Activated naive CD4-positive, alpha-beta T cell (primary cell): ENCODE results near the gene ALDH3B1.

Source experiments
- DNase-seq, 4 experiments: peaks; one replicate each; lab custom pipeline; 2025; lab: John Stamatoyannopoulos, UW

Gene ALDH3B1

DNA sequence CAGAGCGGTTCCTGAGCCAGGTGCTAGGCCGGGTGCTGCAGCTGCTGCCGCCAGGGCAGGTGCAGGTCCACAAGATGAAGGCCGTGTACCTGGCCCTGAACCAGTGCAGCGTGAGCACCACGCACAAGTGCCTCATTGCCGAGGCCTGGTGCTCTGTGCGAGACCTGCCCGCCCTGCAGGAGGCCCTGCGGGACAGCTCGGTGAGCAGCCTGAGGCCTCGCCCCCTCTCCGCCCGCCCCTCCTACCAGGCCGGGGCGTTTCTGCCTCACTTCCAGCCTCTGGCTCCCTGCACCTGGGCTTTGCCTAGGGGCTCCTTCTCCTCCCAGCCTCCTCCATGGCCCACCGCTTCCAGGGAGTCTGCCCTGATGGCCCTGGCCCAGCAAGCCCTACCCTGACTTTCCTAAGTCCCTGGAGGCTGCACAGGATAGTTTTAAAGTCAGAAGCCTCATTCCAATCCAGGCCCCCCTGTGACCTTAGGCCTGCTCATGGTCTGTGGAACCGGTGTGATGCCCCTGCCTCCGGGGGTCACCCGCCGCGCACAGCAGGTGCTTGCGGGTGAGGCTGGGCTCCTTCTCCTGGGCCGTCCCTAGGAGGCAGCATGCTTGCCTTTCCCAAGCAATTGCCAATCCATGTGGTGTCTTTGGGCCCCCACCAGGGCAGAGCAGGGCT is 34.2 kb downstream of the ALDH3B1 start:
- DNase-seq: no peak

DNA sequence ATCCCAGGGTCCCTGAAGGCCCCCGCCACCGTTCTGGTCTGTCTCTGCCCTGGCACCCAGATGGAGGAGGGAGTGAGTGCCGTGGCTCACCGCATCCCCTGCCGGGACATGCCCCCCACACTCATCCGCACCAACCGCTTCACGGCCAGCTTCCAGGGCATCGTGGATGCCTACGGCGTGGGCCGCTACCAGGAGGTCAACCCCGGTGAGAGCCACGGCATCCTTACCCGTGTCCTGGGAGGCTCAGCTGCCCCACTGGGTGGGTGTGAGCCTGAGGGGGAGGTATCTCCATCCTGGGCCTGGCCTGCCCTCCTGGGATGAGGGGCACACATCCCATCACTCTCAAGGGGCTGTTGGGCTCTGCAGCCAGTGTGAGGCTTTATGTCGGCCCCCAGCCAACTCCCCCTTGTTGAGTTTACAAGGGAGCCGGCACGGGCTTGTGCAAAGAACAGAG is 34.8 kb downstream of the ALDH3B1 start:
- no peak for DNase-seq

DNA sequence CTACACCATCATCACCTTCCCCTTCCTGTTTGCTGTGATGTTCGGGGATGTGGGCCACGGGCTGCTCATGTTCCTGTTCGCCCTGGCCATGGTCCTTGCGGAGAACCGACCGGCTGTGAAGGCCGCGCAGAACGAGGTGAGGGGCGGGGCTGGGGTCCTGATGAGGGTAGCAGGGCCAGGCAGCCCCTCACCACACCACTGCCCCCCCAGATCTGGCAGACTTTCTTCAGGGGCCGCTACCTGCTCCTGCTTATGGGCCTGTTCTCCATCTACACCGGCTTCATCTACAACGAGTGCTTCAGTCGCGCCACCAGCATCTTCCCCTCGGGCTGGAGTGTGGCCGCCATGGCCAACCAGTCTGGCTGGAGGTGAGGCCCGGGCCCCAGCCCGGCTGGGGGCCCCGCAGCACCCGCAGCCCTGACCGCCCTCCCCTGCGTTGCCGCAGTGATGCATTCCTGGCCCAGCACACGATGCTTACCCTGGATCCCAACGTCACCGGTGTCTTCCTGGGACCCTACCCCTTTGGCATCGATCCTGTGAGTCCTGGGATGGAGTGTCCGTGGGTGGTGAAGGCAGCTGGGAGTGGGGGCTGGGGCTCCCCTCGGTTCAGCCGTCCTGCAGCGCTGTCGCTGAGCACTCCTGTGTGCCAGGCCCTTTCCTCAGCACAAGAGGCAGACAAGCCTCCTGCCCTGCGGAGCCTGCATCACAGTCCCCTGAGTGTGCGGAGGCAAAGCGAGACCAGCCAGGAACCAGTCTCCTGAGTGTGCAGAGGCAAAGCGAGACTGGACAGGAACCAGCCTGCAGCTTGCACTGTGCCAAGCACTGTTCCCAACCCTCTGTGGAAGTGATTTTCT is 37.5 kb downstream of the ALDH3B1 start:
- no peak for DNase-seq

DNA sequence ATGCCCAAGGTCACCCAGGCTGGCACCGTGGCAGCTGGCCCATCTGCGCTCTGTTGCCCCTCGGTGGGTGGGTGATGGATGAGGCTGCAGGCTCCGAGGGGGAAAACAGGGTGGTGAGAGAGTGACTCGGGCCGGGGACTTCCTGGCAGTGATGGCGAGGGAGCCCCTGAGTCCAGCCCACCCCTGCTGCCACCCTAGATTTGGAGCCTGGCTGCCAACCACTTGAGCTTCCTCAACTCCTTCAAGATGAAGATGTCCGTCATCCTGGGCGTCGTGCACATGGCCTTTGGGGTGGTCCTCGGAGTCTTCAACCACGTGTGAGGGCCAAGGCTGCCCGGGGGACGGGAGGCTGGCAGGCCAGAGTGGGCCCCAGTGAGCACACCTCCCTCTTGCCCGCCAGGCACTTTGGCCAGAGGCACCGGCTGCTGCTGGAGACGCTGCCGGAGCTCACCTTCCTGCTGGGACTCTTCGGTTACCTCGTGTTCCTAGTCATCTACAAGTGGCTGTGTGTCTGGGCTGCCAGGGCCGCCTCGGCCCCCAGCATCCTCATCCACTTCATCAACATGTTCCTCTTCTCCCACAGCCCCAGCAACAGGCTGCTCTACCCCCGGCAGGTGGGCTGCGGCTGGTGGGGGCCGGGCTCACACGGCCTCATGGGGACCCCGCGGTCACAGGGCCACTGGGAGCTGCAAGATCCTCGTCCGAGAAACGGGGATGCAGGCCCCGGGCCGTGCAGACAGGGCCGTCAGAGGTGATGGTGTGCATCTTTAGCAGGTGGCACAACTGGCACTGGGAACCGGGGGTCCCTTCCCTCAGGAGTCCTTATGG is 38.8 kb downstream of the ALDH3B1 start:
- no peak for DNase-seq

DNA sequence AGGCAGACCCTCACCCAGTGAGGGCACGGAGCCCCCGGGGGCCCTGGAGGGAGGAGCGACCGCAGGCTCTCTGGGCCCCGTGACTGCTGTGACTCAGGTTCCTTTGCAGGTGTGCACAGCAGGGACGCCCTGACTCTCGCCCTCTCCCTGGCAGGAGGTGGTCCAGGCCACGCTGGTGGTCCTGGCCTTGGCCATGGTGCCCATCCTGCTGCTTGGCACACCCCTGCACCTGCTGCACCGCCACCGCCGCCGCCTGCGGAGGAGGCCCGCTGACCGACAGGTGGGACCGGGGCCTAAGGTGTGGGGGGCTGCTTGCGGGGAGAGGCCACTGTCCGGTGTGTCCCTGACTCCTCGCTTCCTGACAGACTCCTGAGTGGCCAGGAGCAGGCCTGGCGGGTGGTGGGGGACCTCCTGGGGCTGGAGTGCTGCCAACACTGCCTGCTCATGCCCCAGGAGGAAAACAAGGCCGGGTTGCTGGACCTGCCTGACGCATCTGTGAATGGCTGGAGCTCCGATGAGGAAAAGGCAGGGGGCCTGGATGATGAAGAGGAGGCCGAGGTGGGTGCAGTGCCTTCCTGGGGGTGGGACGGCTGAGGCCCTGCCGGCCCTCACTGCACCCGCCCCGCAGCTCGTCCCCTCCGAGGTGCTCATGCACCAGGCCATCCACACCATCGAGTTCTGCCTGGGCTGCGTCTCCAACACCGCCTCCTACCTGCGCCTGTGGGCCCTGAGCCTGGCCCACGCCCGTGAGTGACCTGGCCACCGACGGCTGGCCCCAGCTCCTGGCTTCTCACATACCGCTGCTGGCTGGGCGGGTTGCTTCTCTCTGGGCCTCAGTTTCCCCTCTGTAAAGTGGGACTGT is 39.6 kb downstream of the ALDH3B1 start:
- no peak for DNase-seq

DNA sequence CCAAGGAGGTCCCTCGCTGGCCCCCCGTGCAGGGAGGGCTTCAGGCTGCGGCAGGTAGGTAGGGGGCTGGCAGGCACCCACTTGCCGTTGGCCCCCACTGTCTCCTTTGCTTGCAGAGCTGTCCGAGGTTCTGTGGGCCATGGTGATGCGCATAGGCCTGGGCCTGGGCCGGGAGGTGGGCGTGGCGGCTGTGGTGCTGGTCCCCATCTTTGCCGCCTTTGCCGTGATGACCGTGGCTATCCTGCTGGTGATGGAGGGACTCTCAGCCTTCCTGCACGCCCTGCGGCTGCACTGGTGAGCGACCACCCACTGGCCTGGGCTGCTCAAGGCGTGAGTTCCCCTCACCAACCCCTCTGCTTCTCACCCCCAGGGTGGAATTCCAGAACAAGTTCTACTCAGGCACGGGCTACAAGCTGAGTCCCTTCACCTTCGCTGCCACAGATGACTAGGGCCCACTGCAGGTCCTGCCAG is 40.3 kb downstream of the ALDH3B1 start:
- DNase-seq: no peak

DNA sequence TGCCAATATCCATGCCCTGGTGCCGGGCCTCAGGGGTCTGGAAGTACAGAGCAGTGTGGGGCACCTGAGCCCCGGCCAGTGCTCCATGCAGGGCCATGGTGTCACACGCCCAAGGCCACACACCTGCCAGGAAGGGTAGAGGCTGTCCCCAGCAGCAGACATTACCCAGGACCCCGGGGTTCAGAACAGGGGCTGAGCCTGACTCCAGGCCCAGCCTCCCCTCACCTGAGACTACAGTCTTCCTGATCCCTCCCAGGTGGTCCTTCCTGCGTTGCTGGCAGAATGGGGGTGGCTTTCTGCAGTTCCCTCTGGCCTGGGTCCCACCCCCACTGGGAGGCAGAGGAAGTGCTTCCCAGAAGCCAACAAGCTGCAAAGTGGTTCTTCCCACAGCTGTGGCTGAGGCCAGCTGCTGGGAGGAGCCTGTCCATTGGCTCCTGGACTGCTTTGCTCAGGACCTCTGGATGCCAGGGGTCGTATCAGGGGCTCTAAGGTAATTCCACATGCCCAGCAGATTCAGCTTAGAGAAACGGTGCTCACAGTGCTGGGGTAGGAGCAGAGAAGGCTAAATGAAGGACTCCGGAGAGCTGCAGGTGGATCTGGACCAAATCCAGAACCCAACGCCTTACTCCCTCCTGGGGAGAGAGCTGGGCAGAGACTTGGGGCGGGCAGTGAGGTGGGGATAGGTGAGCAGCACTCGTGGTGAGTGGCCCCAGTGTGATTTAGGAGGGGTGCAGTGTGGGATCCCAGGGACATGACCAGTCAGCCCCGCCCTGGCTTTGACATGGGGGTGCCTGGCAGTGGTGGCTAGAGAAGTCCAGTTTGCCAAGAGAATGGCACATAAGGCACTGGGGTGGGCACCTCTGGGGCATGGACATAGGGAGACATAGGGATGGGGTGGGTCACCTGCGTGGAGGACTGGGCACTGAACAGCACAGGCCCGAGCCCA is 41.3 kb downstream of the ALDH3B1 start:
- no peak for DNase-seq

DNA sequence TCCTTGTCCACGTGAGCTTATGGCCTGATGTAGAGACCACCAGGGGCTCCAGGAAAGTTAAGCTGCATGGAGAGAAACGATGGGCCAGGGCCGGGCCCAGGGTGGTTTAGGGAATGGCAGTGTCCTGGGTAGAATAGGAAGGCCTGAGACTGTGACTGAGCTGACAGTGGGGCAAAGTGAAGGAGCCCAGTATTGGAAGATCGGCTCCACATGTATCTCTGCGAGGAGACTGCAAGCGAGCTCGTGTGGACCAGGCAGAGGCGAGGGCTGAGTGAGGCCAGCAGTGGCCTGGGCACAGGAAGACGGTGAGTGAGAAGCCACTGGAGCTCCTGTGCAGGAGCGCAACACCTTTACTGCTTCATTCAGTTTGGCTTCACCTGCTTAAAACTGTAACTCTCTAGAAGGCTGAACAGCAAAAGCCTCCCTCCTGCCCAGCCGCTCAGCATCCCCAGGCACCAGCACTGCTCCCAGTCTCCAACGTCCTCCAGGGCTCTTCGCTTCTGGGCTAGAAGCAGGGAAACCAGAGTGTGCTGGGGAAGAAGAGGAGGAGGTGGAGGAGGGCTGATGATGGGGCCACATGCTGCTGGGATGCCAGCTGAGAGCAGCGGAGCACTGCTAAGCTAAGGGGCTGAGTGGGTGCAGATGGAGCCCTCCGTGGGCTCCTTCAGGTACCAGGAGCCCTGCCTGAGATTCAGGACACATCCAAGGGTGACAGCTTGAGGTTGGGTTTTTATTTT is 42.2 kb downstream of the ALDH3B1 start:
- no peak for DNase-seq

DNA sequence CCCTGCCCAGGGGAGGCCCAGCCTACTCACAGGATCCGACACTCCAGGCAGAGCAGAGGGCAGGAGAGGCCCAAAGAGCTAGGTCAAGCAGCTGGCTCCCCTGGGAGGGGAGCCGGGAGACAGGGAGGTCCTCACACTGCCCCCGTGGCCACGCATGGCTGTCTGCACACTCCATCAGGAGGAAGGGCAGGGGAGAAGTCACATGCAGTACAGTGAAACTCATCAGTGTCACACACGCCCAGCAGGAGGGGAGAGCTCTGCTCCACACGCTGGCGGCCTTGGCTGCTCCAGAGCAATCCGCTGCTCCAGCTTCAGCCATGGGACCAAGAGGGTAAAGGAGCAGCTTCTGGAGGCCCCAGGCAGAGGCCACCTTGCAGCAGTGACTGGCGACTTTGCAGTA is 43.0 kb downstream of the ALDH3B1 start:
- no peak for DNase-seq

DNA sequence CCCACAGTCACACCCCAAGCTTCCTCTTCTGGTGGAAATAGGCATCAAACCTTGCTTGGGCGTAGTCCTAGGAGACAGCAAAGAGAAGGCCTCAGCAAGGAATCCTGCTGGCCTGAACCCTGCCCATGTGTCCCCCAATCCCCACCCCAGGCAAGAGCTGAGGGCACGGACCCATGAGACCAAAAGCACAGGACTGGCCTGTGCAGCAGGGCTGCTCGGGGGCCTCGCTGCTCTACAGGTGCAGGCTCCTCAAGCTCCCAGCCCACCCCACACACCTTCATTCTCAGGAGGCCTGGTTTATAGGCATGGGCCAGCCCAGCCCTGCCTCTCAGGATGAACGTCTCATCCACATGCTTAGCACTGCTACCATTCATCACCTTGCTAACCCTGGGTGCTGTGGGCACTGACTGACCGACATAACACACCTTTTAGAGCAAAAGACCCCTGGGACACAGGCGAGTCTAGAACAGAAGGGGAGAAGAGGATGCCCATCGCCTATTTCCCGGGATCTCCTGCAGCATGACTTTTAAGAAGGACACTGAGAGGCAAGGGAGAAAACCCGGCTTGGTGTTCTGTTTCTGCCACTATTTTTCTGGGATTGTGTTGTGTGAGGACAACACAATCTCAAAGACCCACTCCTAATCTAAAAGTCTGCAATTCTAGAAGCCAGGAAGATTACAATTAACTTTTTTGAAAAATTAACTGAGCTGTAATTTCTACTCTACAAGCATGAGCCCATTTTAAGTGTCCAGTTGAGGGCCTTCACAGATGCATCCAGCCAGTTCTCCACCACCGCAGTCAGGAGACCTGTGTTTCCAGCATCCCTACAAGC is 44.1 kb downstream of the ALDH3B1 start:
- no peak for DNase-seq

DNA sequence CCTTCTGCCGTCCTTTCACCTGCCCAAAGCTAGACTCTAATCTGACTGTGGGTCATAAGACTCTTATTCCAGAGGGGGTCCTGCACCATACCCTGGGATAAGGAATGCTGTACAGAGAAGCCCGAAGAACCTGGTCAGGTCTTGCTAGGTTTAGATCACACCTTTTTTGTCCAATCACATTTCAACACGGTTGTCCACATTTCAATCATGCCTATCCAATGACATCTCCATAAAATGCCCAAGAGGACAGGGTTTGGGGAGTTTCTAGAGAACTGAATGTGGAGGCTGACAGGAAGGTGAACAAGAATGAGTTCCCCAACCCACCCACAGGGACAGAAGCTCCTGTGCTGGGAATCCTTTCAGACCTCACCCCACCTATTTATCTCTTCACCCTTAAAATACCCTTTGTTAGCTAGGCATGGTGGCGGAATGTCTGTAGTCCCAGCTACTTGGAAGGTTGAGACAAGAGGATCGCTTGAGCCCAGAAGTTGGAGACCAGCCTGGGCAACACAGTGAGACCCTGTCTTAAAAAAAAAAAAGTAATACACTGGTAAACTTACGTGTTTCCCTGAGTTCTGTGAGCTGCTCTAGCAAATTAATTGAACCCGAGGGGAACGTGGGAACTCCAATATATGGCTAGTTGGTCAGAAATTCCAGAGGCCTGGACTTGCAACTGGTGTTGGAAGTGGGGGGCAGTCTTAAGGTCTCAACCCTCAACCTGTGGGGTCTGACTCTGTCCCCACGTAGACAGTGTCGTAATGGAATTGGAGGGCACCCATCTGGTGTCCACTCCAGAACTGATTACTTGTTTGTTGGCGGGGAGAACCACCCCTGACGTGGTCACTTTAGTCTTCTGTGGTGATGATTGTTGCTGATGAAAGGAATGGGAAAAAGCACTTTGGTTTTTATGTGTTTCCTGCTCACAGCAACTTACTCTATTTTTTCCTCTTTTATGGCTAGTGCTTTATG is 46.5 kb downstream of the ALDH3B1 start:
- DNase-seq: no peak

DNA sequence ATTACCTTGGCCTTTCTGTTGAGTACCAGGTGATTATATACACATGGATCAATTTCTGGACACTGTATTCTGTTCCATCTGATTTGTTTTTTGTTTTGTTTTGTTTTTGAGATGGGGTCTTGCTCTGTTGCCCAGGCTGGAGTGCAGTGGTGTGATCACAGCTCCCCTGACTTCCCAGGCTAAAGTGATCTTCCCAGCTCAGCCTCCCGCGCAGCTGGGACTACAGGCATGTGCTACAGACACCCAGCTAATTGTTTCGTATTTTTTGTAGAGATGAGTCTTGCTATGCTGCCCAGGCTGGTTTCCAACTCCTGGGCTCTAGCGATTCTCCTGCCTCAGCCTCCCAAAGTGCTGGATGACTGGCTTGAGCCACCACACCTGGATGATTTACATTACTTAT is 47.7 kb downstream of the ALDH3B1 start:
- no peak for DNase-seq

DNA sequence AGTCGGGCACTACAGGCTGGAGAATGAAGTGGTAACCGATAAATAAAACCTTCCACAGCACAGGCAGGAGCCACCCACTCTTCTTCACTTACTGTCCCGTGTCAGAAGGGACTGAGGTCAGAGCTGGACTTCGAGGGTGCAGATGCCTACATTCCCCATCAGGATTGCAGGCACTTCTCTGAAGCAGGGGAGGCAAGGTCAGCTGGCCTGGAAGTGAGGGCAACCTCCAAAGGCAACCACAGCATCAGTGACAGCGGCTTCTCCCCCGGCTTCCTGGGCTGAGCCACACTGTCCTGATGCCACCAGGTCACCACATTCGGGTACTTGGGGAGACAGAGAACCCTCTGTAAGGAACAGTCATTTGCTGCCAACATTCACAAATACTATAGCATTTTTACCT is 51.4 kb downstream of the ALDH3B1 start:
- DNase-seq: no peak

DNA sequence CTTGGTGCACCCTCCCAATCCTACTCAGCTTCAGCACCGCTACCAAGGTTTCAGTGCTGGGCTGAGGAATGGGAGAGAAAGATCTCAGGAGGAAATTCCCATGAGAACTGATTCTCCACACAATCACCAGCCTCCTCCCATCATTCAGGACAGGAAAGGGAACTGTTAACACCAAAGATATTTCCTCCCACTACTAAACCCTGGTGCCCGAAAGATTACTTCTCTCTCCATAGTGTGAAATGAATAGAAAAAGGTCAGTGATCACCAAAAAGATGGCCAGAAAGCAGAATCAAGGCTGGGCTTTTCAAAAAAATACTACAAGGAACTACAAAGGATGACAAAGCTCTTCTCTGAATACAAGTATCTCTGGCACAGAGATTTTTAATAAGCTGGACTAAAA is 54.8 kb downstream of the ALDH3B1 start:
- DNase-seq: no peak

DNA sequence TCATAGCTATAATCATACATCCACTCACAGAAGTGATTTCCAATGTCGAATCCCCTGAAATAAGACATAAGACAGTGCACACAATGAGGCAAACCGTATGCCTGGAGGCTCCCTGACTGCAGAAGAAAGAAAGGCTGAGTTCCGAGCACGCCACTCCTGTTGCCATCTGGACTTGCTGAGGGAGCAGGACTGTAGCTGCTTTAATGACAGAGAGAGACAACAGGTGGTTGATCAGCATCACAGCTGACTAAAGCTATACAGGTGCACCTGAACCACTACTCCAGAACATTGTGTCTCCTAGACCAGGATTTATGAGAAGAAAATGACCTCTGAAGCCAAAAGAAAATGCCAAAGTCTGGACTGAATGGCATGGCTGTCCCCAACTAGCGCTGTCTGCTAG is 55.7 kb downstream of the ALDH3B1 start:
- DNase-seq: no peak

DNA sequence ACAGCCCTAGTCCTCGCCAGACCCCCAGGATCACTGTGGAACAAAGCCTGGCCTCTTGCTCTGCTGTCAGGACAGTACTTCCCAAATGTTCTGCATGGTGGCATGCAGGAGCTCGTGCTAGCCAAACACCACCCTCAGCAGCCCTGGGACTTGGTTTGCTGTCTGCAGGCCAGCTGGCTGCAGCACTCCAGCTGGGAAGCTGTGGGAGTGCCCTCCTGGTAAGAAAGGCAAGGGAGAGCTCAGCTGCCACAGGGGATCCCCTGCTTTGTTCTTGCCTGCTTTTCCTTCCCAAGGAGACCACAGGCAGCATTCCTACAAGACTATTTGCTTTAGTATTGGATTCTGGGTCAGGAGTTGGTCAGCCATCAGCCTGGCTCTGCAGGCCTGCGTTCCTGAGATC is 56.6 kb downstream of the ALDH3B1 start:
- no peak for DNase-seq

DNA sequence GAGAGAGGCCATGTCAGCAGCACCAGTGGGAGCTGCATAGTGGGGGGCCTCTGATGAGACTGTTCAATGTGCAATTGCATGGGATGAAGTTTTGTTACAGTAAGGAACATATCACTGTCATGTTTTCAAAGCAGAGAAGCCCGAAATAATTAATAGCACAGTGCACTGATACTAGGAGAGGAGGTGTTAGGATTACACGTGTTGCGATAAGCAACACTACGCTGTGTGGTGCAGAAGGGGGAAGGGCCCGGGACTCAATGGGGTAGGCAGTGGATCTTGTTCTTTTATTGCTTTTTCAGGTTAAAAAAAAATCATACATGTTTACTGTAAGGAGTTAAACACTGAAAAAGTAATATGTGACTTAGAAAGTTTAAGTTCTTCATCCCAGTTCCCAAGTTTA is 57.9 kb downstream of the ALDH3B1 start:
- DNase-seq: no peak
